HG03442 (cell line): ENCODE results near the gene MEIOC.
"Not testable (repeated sequence)": the region's sequence is repeated elsewhere in the genome, so short reads cannot be mapped to it uniquely, and the experiment has no call there.

Experiments used
- ATAC-seq: cut with Tn5 transposase; IDR thresholded peaks from one replicate; pipeline ENCODE4 v1.9.1; 2021; ENCODE audit warnings: mild to moderate bottlenecking, moderate library complexity; ENCODE audit not compliant: unreplicated experiment

The MEIOC gene

DNA sequence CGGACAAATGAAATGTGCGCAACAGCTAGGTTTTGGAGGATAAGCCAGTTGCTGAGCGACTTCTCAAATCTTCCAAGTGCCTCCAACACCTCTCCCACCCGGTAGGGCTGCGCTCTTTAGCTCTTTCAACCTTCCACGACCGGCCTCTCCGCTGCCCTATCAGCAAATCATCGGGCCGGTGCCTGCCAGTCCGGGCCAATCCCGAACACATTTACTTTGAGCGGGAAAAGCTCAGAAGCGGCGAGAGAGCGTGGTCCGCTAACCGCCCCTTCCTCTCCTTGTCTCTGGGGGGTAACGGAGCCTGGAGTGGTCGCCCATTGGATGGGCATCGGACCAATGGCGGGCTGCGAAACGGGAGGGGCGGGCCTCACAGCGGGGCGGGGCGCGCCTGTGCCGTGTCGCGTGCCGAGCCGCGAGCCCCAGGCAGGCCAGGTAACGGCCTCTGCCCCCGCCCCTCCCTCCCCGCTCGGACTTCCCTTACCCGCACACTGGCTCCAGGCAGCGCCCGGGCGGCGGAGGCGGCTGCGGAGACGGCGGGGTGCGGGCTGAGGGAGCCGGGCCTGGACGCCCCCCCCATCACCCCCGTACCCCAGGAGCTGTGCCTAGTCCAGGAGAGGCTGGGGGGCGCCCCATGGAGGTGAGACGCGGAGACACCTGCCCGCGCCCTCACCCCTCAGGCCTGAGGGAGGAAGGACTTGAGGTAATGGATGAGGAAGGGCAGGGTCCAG lies at the start of gene MEIOC:
MEIOC (plus strand) TSS at position 486 of the 728 bp plus-strand sequence; CDS start at position 632, 146 bp downstream.
- no peak for ATAC-seq

DNA sequence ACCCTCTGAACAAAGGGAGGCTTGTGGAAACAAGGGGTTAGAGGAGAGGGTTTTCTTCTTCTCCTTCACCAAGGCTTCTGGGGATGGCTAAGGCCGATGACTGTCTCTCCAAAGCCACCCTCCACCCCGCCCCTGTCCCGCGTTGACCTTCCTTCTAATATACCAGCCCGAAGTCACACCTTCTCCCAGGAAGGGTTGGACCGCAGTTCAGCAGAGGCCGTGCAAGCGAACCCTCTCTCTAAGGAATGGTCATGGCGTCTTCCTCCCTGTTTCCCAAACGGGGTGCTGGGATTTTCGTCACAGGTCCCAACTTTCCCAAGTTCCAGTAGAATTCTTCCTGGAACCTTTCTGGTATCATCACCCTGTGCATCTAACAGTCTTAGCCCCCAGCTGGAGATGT lies 49.6 kb upstream of the MEIOC start:
- ATAC-seq = no peak

DNA sequence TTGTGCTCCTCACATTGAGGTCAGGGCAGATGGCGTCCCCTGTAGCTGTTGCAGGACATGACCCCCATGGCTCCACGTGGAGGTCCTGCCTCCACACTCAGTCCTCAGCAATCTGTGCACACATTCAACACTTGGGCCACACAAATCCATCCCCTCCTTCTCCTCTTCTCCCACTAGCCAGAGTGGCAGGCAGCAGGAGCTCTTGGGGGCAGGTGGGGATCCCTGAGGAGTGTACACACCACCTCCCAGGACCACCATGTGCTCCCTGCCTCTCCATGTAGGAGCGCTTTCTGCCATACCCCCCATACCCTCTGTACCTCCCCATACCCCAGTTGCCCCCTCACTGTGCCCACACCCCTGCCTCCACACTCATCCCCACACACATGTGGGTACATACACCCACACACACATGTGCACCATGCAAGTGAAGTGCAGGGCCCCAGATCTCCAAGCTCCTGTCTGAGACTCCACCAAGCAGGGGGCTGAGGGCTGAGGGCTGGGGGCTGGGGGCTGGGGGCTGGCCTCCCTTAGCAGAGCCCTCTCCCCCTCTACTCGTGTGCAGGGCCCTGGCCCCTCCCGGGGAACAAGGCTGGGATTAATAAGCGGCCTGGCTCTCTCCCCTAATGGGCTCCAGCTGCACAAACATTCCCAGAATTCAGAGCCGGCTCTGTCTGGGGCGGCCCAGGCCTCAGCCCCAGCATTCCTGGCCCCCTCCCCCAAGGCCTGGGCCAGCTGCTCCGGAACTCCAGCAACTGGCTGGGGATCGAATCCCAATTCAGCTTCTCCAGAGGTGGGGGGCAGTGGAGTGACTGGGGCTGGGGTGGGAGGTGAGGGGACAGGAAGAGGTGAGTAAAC lies 48.2 kb upstream of the MEIOC start:
- no peak for ATAC-seq

DNA sequence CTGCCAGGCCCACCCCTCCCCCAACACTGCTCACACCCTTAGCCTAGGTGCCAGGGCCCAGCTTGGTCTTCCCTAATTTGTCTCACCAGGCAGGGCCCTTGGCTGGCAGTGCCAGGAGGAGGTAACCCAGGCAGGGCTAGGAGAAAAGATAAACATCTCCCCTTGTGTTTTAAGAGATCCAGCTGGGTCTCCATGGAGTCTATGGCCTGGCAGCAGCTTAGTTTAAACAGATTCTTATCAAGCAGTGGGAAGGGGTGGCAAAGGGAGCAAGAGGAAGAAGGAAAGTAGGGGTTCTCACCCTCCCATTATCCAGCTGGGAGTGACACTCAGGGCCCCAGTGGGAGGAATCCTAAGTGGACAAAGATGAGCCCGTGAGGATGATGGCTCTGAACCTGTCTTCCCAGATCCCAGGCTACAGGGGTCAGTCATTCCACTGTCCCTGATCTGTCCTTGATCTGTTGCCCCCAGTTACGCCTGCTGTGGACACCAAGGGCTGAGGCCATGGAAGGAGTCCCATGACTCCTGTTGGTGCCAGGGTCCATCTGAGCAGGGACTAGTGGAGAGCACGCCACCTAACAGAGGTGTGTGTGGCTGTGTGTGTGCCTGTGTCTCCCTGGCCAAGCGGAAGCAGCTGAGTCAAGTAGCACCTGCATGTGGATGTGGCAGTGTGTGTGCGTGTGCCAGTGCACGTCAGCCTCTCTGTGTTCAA lies 47.4 kb upstream of the MEIOC start:
- no peak for ATAC-seq

DNA sequence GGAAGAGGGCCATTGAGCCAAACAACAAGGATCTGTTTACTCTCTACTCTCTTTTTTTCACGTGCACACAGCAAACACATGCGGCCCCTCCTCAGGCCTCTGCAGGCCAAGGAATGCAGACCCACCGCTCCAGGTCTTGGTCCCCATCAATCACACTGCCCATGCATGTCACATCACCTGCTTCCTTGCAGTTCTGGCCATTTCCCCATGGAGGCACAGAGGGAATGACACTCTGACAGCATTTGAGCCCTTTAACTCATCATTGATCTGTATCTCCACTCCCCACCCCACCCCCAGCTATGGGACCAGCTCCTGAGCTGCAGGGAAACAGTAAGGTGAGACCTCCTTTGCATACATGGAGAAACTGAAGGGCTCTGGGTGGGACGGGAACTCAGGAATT lies 45.9 kb upstream of the MEIOC start:
- no peak for ATAC-seq

DNA sequence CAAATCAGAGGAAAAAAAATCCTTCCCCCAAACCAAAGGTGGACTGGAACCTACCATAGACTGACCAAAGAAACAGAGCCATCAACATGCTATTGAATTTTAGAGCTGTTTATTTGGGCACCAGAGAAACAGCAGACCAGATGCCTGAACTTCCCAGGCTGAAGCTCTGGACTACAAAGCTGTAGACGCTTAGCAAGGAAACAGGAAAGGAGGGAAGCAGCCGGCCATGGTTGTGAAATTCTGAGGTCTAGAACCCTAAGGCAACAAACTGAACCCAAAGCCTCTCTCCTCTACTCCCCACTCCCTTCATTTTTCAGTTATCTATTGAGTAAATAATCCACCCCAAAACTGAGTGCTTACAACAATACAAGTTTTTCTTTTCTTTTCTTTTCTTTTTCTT lies 45.4 kb upstream of the MEIOC start:
- no peak for ATAC-seq

DNA sequence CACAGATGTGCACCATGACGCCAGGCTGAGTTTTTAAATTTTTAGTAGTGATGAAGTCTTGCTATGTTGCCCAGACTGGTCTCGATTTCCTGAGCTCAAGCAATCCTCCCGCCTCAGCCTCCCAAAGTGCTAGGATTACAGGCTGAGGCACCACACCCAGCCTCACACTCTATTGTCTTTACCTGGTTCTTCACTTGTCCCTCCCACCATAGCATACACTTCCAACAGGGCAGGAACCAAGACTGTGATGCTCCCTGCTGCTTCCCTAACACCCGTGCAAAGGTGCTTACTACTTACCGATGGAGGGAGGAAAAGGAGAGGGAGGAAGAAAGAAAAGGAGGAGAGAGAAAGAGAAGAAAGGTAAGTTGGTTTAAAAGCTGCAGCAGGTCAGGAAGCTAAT lies 41.4 kb upstream of the MEIOC start:
- ATAC-seq = no peak

DNA sequence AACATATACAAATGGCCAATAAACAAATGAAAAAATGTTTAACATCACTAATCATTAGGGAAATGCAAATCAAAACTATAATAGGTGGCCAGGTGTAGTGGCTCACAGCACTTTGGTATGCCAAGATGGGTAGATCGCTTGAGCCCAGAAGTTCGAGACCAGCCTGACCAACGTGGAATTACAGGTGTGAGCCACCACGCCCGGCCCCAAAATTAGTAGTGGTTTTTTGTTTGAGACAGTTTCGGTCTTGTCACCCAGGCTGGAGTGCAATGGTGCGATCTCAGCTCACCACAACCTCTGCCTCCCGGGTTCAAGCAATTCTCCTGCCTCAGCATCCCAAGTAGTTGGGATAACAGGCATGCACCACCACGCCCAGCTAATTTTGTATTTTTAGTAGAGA lies 37.6 kb upstream of the MEIOC start:
- not testable (repeated sequence) for ATAC-seq

DNA sequence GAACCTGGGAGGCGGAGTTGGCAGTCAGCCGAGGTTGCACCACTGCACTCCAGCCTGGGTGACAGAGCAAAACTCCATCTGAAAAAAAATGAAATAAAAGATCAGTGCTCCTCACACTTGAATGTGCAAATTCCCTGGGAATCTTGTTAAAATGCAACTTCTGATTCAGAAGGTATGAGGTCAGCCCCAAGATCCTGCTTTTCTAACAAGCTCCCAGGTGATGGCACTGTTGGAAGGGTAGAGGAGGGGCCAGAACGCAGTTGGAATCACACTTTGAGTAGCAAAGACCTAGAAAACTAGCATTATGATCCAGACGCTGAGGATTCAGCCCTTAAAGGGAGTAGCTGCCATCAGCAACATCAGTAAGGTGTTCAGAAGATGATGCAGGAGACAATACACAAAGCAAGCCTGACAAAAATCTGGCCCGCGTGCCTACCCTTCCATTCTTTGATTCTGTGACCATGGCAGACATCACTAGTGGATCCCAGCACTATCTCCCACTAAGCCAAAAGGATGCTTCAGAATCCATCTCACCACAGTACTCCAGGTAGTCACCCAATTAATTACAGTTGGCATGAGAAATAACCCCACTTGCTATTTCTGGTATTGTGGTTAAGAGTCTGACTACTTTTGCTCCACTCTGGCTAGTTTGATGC lies 33.1 kb upstream of the MEIOC start:
- no peak for ATAC-seq

DNA sequence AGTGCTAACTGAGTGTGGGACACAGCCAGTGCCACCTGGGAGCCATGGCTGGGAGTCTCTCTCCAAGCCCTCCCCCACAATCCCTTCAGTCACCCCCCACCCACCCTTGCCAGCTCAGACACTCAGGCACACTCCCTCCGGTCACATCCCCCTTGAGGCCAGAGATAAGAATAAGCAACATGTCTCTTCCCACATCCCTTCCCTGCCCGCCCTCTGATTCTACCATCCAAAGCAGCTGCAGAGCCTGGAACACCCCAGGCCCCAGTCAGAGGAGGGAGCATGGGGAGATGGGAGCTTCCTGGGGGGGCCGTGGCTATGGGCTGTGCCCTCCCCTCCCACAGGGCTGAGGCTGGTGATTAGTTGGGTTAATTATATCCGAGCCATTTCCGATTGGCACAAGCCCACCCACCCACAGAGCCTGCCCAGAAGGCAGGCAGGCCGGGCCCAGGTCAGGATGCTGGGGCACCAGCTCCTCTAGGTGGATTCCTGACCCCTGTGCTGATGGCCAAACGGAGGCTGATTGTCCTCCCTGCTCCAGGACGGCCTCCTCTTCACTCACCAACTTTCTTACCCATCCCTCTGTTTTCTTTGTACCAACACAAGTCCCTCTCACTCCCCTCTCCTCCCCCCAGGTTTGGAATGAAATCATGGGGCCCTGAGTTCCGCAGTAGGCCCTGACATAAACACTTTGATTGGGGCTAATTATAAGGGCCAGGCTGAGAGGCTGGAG lies 28.6 kb upstream of the MEIOC start:
- no peak for ATAC-seq

DNA sequence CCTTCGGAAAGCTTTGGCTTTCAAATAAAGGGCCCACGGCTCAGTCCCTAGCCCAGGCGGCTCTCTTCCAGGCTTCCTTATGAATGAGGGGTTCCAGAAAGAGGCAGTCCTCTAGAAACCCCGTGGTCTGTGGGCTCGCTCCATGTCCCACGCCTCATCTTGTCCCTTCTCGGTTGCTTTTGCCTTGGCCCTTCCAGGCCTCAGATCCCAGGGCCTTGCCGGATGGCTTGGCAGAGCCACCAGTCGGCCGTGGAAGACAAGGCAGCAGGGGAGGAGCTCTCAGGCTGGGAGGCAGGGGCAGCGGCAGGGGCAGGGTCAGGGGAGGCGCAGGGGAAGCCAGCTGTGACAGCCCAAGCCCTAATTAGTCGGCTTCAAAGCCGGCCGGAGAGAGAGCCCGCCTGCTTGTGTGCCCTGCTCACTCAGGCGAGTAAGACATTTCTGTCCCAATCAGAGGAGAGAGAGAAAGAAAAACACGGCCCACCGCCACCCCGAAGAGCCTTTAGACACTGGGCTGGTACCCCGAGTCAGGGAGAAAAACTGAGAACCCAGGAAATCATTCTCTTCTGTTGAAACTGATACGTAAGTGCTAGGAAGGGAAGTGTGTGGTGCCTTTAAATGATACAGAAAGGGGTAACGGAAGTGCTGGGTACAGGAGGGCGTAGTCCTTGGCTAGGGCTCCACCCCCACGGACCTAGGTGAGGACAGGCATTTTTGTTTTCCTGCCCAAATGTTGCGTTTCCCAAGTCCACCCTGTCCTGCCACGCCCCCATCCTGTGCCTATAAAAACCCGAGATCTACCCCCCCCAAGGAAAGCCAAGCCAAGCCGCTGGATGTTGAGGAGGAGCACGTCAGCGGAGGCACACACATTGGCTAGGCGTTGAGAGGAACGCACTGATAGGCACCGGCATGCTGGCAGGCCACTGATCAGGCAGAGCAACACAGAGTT lies 27.8 kb upstream of the MEIOC start:
- no peak for ATAC-seq

DNA sequence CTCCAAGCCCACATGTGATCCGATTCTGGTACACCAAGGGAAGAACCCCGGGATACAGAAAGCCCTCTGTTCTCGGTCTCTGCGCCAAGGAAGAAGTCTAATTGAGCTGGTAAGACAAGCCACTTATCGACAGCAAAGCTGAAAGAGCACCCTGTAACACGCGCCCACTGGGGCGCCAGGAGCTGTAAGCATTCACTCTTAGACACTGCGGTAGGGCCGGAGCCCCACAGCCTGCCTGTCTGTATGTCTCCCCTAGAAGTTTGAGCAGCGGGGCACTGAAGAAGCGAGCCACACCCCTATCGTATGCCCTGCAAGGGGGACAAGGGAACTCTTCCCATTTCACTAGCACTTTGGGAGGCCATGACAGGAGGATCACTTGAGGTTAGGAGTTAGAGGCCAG lies 27.0 kb upstream of the MEIOC start:
- ATAC-seq = no peak

DNA sequence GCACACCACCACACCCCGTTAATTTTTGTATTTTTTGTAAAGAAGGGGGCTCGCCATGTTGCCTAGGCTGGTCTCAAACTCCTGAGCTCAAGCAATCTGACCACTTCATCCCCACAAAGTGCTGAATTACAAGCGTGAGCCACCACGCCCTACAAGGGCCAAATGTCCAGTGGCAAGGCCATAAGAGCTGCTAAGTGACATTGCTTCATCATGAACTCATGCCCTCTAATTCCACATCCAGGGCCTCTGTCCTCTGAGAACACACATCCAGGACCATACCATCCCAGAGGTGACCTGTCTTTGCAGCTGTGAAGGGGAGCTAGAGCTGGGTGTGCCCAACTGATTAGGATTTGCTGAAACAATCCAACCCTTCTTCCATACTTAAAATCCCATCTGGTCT lies 25.6 kb upstream of the MEIOC start:
- ATAC-seq = no peak

DNA sequence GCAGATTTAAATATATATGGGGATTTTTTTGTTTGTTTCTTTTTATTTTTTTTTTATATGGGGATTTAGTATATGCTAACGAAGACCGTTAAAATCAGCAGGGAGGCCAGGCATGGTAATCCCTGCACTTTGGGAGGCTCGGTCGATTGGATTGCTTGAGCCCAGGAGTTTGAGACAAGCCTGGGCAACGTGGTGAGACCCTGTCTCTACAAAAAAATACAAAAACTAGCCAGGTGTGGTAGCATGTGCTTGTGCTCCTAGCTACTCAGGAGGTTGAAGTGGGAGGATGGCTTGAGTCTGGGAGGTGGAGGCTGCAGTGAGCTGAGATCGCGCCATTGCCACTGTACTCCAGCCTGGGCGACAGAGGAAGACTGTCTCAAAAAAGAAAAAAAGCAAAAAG lies 22.3 kb upstream of the MEIOC start:
- no peak for ATAC-seq

DNA sequence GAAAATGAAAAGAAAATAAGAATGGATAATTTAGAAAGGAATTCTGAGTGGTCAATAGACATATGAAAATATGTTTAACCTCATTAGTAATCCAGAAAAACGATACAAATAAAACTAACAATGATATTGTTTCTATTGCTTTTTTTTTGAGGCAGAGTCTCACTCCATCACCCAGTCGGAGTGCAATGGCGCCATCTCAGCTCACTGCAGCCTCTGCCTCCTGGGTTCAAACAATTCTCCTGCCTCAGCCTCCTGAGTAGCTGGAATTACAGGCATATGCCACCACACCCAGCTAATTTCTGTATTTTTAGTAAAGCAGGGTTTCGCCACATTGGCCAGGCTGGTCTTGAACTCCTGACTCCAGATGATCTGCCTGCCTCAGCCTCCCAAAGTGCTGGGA lies 21.9 kb upstream of the MEIOC start:
- ATAC-seq = not testable (repeated sequence)

DNA sequence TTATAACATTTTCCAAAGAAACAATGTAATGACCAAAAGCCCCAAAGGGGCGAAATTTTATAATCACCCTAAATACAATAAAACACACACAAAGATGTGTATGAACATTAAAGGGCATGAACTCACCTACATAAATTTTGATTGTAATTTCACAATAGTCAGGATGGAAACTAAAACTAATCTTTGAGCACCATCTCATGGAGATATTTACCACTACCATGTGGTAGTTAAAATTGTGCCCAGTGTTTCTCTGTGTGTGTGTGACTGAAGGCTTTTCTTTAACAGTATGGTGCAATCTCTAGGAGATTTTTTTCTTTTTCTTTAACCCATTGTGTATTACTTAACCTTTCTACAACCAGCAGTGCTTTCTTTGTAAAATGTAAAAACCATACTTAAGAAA lies 19.7 kb upstream of the MEIOC start:
- no peak for ATAC-seq

DNA sequence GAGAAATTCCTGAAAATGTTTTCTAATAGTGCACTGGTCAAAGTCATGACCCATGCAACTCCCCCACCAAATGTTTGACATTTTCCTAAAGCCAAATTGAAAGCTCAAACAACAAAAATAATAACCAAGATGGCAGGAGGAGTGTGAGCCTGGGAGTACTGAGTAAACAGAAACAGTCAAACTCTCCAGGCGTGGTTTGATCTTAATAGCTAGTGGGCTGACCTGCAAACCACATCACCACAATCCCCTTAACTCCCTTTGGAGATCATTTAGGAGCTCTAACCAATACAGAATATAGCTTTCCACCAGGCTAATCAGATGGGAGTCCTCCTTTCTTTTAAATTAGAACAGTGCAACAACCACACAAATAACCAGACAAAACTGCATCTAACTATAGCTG lies 19.2 kb upstream of the MEIOC start:
- ATAC-seq = no peak

DNA sequence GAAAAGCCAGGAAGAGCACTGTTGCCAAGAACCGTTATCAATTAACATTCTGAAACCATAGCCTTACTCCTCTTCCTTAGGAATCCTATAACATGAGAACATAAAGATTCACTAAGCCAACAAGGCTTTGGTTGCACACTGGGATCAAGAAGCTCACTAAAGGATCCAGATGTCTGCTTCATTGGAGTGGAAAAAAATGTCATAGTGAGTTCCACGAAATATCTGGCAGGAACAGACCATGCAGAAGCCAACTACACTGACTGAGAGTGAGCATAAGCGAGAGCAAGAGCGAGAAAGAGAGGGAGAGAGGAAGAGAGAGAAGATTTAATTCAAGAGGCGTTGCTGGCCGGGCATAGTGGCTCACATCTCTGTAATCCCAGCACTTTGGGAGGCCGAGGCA lies 13.4 kb upstream of the MEIOC start:
- no peak for ATAC-seq

DNA sequence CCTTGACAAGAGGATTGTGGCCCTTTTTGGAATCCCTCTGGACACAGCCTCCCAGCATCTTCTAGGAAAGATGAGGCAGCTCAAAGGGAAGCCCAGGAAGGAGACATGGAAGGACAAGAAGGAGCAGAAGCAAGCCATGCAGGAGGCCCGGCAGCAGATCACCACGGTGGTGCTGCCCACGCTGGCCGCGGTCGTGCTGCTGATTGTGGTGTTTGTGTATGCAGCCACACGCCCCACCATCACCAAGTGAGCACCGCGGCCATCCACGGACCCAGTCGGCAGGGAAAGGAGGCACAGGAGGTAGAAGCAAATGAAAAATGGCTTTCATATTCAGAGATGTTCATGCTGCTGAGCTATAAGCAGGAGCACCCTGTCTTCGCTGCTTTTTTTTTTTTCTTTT lies 10.9 kb upstream of the MEIOC start:
- ATAC-seq = no peak
